NCI-H2029 treated with DMSO at 0.1 percent for 48 hours (cell line): ENCODE measurements around the gene KCNQ5.

Source experiments
- DNase-seq: peaks from one replicate; lab custom pipeline; 2025; lab: John Stamatoyannopoulos, UW

Gene KCNQ5

DNA sequence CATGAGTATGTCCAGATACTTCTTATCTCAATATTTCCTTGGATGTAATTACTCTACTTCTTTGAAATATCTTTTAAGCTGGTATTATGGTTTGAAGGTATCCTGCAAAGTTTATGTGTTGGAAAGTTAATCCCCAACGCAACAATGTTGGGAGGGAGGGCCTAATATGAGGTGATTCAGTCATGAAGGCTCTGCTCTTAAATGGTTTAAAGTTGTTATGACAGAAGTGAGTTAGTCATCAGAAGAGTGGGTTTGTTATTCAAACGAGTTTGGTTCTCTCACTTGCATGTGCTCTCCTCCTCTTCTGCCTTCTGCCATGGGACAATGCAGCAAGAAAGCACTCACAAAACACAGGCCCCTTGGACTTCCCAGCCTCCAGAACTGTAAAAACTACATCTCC is 176.3 kb downstream of the KCNQ5 start:
- no peak for DNase-seq

DNA sequence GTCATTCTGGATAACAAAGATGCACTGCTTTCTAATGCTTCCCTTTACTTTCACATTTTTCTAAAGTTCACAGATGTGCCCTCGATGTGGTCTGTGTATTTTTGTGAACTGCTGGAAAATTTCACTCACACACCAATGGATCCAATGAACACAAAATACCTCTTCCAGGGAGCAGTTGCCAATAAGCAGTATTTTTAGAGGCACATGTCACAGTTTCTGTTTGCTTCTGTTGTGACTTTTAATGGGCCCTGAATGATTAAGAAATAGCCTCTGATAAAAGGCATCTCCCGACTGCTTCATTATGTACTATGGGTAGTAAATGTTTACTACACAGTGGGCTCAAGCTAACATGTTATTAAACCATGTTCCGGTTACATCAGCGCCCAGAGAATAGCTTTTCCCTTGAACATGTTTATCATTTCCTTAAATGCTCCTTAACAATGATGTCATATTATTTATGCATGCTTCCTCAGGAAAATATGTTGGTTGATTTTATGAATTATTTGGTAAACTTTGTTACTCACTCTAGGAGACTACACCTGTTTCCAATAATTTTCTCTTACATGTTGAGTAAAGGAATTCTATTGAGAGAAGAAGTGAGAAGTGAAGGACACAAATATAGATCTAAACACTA is 188.0 kb downstream of the KCNQ5 start:
- no peak for DNase-seq

DNA sequence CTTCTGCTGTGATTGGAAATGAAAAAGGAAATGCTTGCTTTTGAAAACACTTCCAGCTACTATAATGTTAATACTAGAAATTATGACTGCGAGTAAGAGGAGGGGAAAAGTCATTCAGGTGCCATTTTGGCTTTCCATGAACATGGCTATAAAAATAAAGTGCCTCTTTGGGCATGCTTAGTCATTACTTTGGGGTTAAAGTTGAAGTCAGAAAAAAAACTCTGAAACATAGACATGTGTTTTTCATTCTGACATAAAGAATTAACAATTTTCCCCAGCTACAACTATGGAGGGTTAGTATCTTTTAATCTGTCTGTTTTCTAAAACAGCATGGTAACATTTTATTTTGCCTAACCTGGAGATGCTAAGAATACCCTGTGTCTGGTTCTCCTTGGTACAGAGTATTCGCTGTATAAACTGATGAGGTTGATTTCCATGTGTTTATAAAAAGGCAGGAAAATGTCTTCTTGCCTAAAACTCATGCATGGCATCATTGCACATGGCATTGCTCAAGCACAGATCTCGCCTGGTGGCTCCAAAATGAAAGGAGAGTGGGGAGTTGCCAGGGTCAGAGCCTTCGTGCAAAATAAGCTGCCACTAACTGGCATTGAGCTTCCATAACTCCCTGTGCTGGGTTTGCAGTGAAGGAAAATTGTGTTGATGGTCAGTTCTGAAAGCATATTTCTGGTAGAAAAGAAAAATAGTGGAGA is 188.9 kb downstream of the KCNQ5 start:
- DNase-seq: no peak

GRCh38 chr6:72811971-72812421 is 190.1 kb downstream of the KCNQ5 start:
- DNase-seq: no peak

DNA sequence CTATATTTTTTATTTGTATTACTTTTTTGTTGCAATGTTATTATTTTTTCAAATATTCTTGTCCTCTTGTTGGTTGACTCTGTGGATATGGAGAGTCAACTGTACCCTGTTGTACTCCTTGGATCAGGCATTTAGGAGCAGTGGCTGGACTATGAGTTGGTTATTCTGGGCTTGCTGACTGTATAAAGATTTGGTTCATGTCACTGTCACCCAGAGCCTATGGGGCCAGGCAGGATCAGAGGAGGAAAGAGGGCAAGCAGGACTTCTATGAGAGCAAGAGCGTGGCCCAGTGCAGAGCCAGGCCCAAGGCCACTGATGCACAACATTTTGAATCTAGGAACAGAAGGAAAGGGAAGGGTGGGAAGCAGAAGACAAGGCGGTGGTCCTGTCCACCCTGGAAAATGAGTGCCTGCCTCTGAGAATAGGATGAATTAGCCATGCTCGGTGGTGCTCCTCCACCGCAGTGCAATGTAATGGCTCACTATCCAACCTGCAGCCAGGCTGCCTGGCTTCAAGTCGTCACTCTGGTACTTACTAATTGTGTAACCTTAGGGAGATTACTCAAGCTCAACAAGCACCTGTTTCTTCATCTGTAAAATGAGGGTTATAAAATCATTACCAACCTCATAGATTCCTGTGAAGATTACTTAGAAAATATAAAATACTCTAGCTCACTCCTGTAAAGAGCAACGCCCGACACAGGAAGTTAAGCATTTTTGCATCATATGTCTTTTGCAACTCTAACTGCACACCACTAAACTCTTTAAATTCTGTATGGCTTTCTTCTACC is 192.1 kb downstream of the KCNQ5 start:
- no peak for DNase-seq

DNA sequence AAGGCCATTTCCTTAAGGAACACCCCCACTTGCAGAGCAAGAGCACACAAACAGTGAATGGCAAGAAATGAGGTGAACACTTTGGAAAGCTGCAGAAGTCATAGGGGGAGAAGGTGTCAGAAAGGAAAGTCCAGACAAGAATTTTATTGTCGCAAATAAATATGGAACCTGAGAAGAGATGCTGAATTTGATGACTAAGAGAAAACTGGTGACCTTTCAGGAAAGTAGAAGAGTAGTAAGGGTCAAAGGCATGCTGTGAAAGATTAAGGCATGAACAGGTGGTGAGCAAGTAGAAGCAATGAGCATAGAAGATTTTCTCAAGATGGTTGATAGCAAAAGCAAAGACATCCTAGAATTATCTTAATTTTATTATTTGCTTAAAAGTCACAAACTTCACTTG is 194.2 kb downstream of the KCNQ5 start:
- DNase-seq: no peak

GRCh38 chr6:72817208-72817607 is 195.3 kb downstream of the KCNQ5 start:
- no peak for DNase-seq

- DNase-seq: peak; percentile 67
Observed at GRCh38 chr6:72819609-72820008, 197.7 kb downstream of the KCNQ5 start.

DNA sequence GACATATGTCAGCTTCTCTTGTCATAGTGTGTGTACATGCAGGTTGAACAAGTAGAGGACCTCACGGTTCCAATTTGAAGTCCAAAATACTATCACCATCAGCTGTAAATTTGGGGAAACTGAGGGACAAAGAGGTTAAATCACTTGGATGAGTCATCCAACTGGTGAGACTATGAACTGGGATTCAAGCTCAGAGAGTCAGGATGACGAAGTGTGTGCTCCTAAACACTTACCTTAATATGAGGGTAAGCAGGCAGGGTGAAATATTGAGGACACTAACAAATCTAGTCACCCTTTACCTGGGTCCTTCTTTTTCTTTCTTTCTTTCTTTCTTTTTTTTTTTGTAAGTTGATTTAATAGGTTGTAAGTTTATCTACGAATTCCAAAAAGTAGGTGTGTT is 198.3 kb downstream of the KCNQ5 start:
- no peak for DNase-seq

GRCh38 chr6:72820906-72821305 is 199.0 kb downstream of the KCNQ5 start:
- no peak for DNase-seq

DNA sequence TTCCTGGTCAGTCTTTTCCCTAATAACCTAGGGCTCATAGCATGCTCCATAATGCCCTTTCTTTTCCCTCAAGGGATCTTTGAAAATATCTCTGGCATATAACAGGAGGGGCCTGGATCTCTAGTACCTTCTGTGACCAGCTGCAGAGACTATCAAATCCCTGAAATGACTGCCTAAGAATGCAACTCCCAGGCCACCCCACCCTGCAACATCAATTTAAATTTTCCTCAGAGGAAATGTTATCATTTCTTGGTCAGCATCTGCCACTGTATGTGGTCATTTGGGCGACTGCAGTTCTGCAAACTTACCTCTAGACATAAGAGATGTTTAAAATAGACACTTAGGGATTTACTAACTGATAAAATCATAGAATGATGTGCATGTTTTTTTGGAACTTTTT is 200.2 kb downstream of the KCNQ5 start:
- DNase-seq: no peak

DNA sequence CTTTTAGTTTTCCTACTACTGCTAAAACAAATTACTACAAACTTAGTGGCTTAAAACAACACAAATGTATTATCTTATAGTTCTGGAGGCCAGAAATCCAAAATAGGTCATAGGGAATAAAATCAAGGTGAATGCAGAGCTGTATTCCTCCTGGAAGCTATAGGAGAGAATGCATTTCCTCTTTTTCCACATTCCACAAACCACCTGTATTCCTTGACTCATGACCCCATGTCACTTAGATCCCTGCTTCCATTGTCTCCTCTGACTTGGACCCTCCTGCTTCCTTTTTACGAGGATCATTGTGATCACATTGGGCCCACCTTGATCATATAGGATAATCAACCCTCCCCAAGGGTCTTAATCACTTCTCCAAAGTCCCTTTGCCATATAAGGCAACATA is 200.8 kb downstream of the KCNQ5 start:
- no peak for DNase-seq

DNA sequence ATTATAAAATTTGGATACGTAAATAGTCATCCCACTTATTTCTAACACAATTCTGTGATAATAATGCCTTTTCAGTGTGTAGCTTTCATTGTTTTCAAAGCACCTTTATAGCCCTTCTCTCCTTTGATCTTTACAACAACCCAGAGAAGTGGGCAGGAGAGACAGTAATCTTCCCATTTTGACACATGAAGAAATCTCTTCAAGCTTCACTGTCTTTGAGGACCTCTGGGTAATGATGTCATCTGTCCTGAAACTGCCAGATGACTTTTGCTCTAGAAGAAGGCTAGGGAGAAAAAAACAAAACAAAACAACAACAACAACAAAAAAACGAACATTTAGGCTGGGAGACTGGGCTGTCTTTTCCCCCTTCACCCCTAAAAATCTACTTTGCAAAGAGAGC is 203.0 kb downstream of the KCNQ5 start:
- no peak for DNase-seq

DNA sequence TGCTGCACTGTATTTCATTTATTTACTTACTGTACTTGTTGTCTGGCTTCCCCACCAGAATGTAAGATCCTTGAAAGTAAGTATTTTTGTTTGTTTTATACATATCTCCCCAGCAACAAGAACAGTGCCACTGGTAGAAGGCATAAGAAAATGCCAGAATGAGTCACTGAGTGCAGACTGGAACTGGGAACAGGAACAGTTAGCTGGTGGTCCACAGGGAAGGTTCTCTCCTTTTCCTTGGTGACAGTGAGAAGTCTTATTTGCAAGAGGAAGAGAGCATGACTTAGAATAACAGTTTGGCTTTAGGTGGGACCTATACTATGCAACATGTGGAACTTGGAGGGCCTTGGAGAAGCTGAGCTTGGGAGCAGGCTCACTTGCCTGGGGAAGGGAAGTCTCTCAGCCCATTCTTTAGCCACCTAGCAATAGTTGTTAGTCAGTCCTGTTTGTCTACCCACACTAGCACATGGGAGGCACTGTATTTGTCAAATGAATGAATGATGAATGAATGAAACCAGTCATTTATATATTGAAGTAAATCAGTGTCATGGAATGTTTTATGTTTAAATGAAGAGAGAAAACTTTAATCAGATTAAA is 203.5 kb downstream of the KCNQ5 start:
- DNase-seq: no peak

- no peak for DNase-seq
Observed at GRCh38 chr6:72826037-72826436, 204.2 kb downstream of the KCNQ5 start.

GRCh38 chr6:72826744-72827438 is 205.0 kb downstream of the KCNQ5 start:
- no peak for DNase-seq

- no peak for DNase-seq
Observed at GRCh38 chr6:72828904-72829303, 207.0 kb downstream of the KCNQ5 start.

- no peak for DNase-seq
Observed at GRCh38 chr6:72832271-72832670, 210.4 kb downstream of the KCNQ5 start.

DNA sequence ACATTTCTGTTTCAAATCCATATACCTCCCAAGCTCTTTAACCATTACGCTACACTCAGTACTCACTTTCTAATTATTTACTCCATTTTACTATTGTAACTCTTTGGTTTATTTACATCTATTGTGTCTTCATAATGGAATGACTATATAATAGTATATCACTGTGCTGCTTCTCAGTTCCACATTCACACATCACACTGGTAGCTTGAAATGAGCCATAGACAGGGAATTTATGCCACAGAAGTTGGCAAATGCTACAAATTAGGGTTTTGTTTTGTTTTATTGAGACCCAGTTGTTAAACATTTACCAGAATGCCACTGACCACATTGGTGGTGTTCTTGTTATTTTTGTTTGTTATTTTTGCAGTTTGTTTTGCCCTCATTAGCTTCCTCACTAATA is 213.9 kb downstream of the KCNQ5 start:
- DNase-seq: no peak

DNA sequence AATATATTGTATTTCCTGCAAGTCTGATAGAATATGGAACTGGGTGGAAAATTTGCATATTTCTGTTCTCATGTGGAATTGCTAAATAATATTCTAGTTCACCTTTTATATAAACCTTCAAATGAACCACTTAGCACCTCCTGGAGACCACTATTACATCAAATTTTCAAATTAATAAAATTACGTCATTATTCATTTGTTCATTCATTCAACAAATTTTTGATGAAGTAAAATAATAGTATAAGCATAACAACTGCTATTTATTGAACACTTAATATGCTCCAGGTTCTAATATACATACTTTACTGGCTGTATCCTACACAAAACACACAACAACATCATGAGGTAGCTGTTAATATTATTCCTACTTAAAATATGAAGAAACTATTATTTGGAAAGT is 215.1 kb downstream of the KCNQ5 start:
- DNase-seq: no peak

- DNase-seq: no peak
Observed at GRCh38 chr6:72841195-72841594, 219.3 kb downstream of the KCNQ5 start.

GRCh38 chr6:72842140-72842539 is 220.3 kb downstream of the KCNQ5 start:
- DNase-seq: no peak
